ENCODE measurements around the gene SNAP25. TPM values are rescaled to one million over a fixed set of nuclear protein-coding genes. Genes with fewer than 3 reads are reported as not detected.

SNAP25 gene
- total RNA-seq, 2 experiments from 2014 or later, result not detected

Other genes with a start within 250 kb of the SNAP25 start
- 1 to 10 TPM; 3.6 to 3.9 TPM for gene ANKEF1, start 183.8 kb upstream of the SNAP25 start, total RNA-seq
- gene MKKS, start 215.4 kb downstream of the SNAP25 start, total RNA-seq, result 1 to 10 TPM; 7.4 to 7.8 TPM
- gene SLX4IP, start 216.5 kb downstream of the SNAP25 start, total RNA-seq, result 1 to 10 TPM; 8.8 to 8.9 TPM